GM21360 (cell line): ENCODE data around the gene XAGE3.
"Not testable (repeated sequence)": the region's sequence is repeated elsewhere in the genome, so short reads cannot be mapped to it uniquely, and the experiment has no call there.

Experiments
- ATAC-seq: cut with Tn5 transposase; IDR thresholded peaks from one replicate; pipeline ENCODE4 v1.9.1; 2021; ENCODE audit warnings: mild to moderate bottlenecking, moderate library complexity; ENCODE audit not compliant: unreplicated experiment

Gene XAGE3

GRCh38 chrX:52843619-52844018, 24.3 kb downstream of the XAGE3 start:
- not testable (repeated sequence) for ATAC-seq

- no peak for ATAC-seq
Measured at GRCh38 chrX:52839137-52839536, 28.7 kb downstream of the XAGE3 start.

GRCh38 chrX:52830551-52830950, 37.3 kb downstream of the XAGE3 start:
- ATAC-seq = no peak

- no peak for ATAC-seq
Measured at GRCh38 chrX:52824608-52825007, 43.3 kb downstream of the XAGE3 start.

GRCh38 chrX:52821079-52821760, 46.7 kb downstream of the XAGE3 start:
- no peak for ATAC-seq

GRCh38 chrX:52819788-52820187, 48.1 kb downstream of the XAGE3 start:
- no peak for ATAC-seq
